Natural killer cell treated with Interleukin-12 subunit alpha and Interleukin-12 subunit beta and Interleukin-15 and Interleukin-18, amount 100 ng/mL, for 72 hours (primary cell): ENCODE measurements around the gene WDR37. TPM values are rescaled to one million over a fixed set of nuclear protein-coding genes. Genes with fewer than 3 reads are reported as not detected.
"Not testable (repeated sequence)": the region's sequence is repeated elsewhere in the genome, so short reads cannot be mapped to it uniquely, and the experiment has no call there.

Experiments used
- ATAC-seq, 2 donors: fragments of 150-1000 bp; cut with Tn5 transposase in 1 of 2; sonication (Bioruptor Pico), chemical (Tn5 transposase) in 1 of 2; 2 replicates each; pipeline ENCODE4 v1.10.0; 2021
- DNase-seq: peaks from one replicate; pipeline ENCODE4 v3.0.0; 2022; ENCODE audit warnings: low spot score
- H3K27ac Mint-ChIP-seq, 2 donors: 1 replicate in 1 of 2; 2 replicates in 1 of 2; pipeline ENCODE4 v1.8.0; 2022; ENCODE audit warnings: mixed read lengths in 2 of 2, mild to moderate bottlenecking in 1 of 2, moderate library complexity in 1 of 2
- H3K27me3 Mint-ChIP-seq, 2 donors: 1 replicate in 1 of 2; 2 replicates in 1 of 2; pipeline ENCODE4 v1.8.0; 2022; ENCODE audit warnings: mixed read lengths in 2 of 2
- H3K36me3 Mint-ChIP-seq: one replicate; pipeline ENCODE4 v1.8.0; 2022; ENCODE audit warnings: mixed read lengths
- H3K4me1 Mint-ChIP-seq, 2 donors: 1 replicate in 1 of 2; 2 replicates in 1 of 2; pipeline ENCODE4 v1.8.0; 2022; ENCODE audit warnings: low read depth in 2 of 2, mixed read lengths in 2 of 2, mild to moderate bottlenecking in 1 of 2
- H3K4me3 Mint-ChIP-seq: one replicate; pipeline ENCODE4 v1.8.0; 2022; ENCODE audit warnings: mixed read lengths
- H3K9me3 Mint-ChIP-seq: 2 replicates; pipeline ENCODE4 v1.8.0; 2022; ENCODE audit warnings: mixed read lengths
- total RNA-seq, 2 donors: library from RNA; stranded (reverse); gene quantifications; one replicate each; pipeline ENCODE4 v1.2.3, GENCODE V29; 2022

WDR37 gene
- total RNA-seq, 2 donors from 2014 or later = 31.8 to 37.6 TPM

GRCh38 chr10:1153251-1153763 lies 97.1 kb downstream of the WDR37 start:
- DNase-seq (no peak), ATAC-seq (no peak)
- H3K36me3 Mint-ChIP-seq = no peaks in the 10 kb centered on the region
- H3K4me1 Mint-ChIP-seq = peaks cover 5 to 12% of the 10 kb centered on the region in 2 donors
- no peak overlapping the region for H3K27ac Mint-ChIP-seq
- H3K9me3 Mint-ChIP-seq = no peaks in the 10 kb centered on the region
- peaks cover 5 to 10% of the 10 kb centered on the region in 2 donors for H3K27me3 Mint-ChIP-seq
- no peak overlapping the region for H3K4me3 Mint-ChIP-seq

GRCh38 chr10:1153805-1154351 lies 97.7 kb downstream of the WDR37 start:
- no peak for DNase-seq

GRCh38 chr10:1154531-1155295 lies 98.5 kb downstream of the WDR37 start:
- Mint-ChIP-seq H3K27ac (no peak overlapping the region), H3K9me3 (no peaks in the 10 kb centered on the region), H3K27me3 (peaks cover 5 to 10% of the 10 kb centered on the region in 2 donors), H3K36me3 (no peaks in the 10 kb centered on the region), H3K4me3 (no peak overlapping the region), H3K4me1 (peaks cover 1 to 7% of the 10 kb centered on the region in 2 donors)
- no peak for DNase-seq
- ATAC-seq = no peak

More at GRCh38 chr10:1153805-1154351, 97.7 kb downstream of the WDR37 start:
- no peak overlapping the region for H3K27ac Mint-ChIP-seq
- peaks cover 5 to 12% of the 10 kb centered on the region in 2 donors for H3K4me1 Mint-ChIP-seq
- H3K4me3 Mint-ChIP-seq = no peak overlapping the region
- H3K27me3 Mint-ChIP-seq = peaks cover 5 to 10% of the 10 kb centered on the region in 2 donors
- ATAC-seq = no peak
- H3K36me3 Mint-ChIP-seq = no peaks in the 10 kb centered on the region
- no peaks in the 10 kb centered on the region for H3K9me3 Mint-ChIP-seq

GRCh38 chr10:1155791-1156615 lies 99.8 kb downstream of the WDR37 start:
- no peaks in the 10 kb centered on the region for H3K4me1 Mint-ChIP-seq
- H3K4me3 Mint-ChIP-seq = no peak overlapping the region
- peaks cover 5 to 10% of the 10 kb centered on the region in 2 donors for H3K27me3 Mint-ChIP-seq
- no peaks in the 10 kb centered on the region for H3K9me3 Mint-ChIP-seq
- DNase-seq (no peak), ATAC-seq (peak in 1 of 2 donors; percentile 41)
- no peak overlapping the region for H3K27ac Mint-ChIP-seq
- no peaks in the 10 kb centered on the region for H3K36me3 Mint-ChIP-seq

GRCh38 chr10:1156616-1156886 lies 100.4 kb downstream of the WDR37 start:
- H3K27me3 Mint-ChIP-seq = peaks cover 5 to 10% of the 10 kb centered on the region in 2 donors
- ATAC-seq = no peak
- no peaks in the 10 kb centered on the region for H3K9me3 Mint-ChIP-seq
- no peak overlapping the region for H3K4me3 Mint-ChIP-seq
- no peaks in the 10 kb centered on the region for H3K4me1 Mint-ChIP-seq
- H3K36me3 Mint-ChIP-seq = no peaks in the 10 kb centered on the region
- no peak overlapping the region for H3K27ac Mint-ChIP-seq
- DNase-seq = no peak

- no peak for DNase-seq
- Mint-ChIP-seq H3K27ac (no peak overlapping the region), H3K27me3 (peaks cover 5 to 10% of the 10 kb centered on the region in 2 donors), H3K4me3 (no peak overlapping the region), H3K9me3 (no peaks in the 10 kb centered on the region), H3K36me3 (no peaks in the 10 kb centered on the region), H3K4me1 (no peaks in the 10 kb centered on the region)
- ATAC-seq = no peak
Observed at GRCh38 chr10:1156921-1157614, 100.9 kb downstream of the WDR37 start.

GRCh38 chr10:1157615-1157933 lies 101.4 kb downstream of the WDR37 start:
- no peak for ATAC-seq
- H3K36me3 Mint-ChIP-seq = no peaks in the 10 kb centered on the region
- H3K27ac Mint-ChIP-seq = no peak overlapping the region
- no peak overlapping the region for H3K4me3 Mint-ChIP-seq
- no peaks in the 10 kb centered on the region for H3K4me1 Mint-ChIP-seq
- H3K27me3 Mint-ChIP-seq = peaks cover 5 to 10% of the 10 kb centered on the region in 2 donors
- DNase-seq = no peak
- H3K9me3 Mint-ChIP-seq = no peaks in the 10 kb centered on the region

GRCh38 chr10:1158066-1158465 lies 101.9 kb downstream of the WDR37 start:
- ATAC-seq (no peak), DNase-seq (no peak)
- Mint-ChIP-seq H3K36me3 (no peaks in the 10 kb centered on the region), H3K4me3 (no peak overlapping the region), H3K27me3 (peaks cover 5 to 10% of the 10 kb centered on the region in 2 donors), H3K4me1 (no peaks in the 10 kb centered on the region), H3K9me3 (no peaks in the 10 kb centered on the region), H3K27ac (no peak overlapping the region)

GRCh38 chr10:1158536-1158935 lies 102.4 kb downstream of the WDR37 start:
- ATAC-seq, H3K4me3 Mint-ChIP-seq, H3K9me3 Mint-ChIP-seq, DNase-seq, H3K27ac Mint-ChIP-seq, H3K36me3 Mint-ChIP-seq, H3K4me1 Mint-ChIP-seq: not testable (repeated sequence)
- H3K27me3 Mint-ChIP-seq = peaks cover 5 to 10% of the 10 kb centered on the region in 2 donors

GRCh38 chr10:1159131-1160061 lies 103.2 kb downstream of the WDR37 start:
- ATAC-seq (no peak), DNase-seq (no peak)
- Mint-ChIP-seq H3K9me3 (no peaks in the 10 kb centered on the region), H3K27me3 (peaks cover 5 to 10% of the 10 kb centered on the region in 2 donors), H3K36me3 (no peaks in the 10 kb centered on the region), H3K27ac (no peak overlapping the region), H3K4me3 (no peak overlapping the region), H3K4me1 (no peaks in the 10 kb centered on the region)

- DNase-seq = no peak
- H3K27ac Mint-ChIP-seq = no peak overlapping the region
- H3K27me3 Mint-ChIP-seq = peaks cover 5 to 19% of the 10 kb centered on the region in 2 donors
- no peaks in the 10 kb centered on the region for H3K9me3 Mint-ChIP-seq
- no peak for ATAC-seq
- H3K36me3 Mint-ChIP-seq = no peaks in the 10 kb centered on the region
- H3K4me1 Mint-ChIP-seq = no peaks in the 10 kb centered on the region
- H3K4me3 Mint-ChIP-seq = no peak overlapping the region
Observed at GRCh38 chr10:1160561-1161314, 104.6 kb downstream of the WDR37 start.

GRCh38 chr10:1161315-1161673 lies 105.1 kb downstream of the WDR37 start:
- not testable (repeated sequence) for H3K4me1 Mint-ChIP-seq, H3K27ac Mint-ChIP-seq, H3K4me3 Mint-ChIP-seq, H3K9me3 Mint-ChIP-seq, ATAC-seq, H3K36me3 Mint-ChIP-seq, DNase-seq
- H3K27me3 Mint-ChIP-seq = peaks cover 5 to 19% of the 10 kb centered on the region in 2 donors
